Peyer's patch (tissue), 4 donors: ENCODE measurements around the gene MTA3.

Source experiments
- POLR2A ChIP-seq, 2 donors: fragments of 450-650 bp; IDR thresholded peaks; one replicate each; pipeline ENCODE4 v1.5.1; 2017; ENCODE audit warnings: antibody characterized with exemption in 2 of 2, mild to moderate bottlenecking in 2 of 2, moderate library complexity in 2 of 2
- TF ChIP-seq, protein P1 (sequence below), 6 experiments: fragments of 450-650 bp in 4 of 6; fragments of 200-600 bp in 2 of 6; sonication (generic) in 1 of 6; IDR thresholded peaks; one replicate each; pipeline ENCODE4 v1.5.1; 2017 to 2019; ENCODE audit warnings: antibody characterized with exemption in 6 of 6, mild to moderate bottlenecking in 3 of 6, moderate library complexity in 1 of 6

DNA sequence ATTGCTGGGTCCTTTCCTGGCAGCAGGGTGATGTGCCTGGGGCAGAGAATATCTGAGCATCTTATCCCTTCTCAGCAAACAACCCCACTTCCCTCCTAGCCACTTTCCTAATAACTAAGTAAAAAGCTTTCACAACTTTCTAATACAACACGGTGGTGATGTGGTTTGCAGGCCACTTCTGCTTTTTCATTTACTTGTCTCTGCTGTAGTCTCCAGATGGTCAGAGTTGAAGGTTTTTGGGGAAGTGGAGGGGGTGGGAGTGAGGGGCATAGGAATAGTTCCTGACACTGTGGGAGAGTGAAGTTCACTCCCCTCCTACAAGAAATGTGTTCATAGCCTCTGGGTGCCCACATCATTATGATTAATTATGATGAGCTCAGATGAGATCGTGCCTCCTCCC is 183.9 kb downstream of the MTA3 start:
- TF ChIP-seq, protein P1, sequence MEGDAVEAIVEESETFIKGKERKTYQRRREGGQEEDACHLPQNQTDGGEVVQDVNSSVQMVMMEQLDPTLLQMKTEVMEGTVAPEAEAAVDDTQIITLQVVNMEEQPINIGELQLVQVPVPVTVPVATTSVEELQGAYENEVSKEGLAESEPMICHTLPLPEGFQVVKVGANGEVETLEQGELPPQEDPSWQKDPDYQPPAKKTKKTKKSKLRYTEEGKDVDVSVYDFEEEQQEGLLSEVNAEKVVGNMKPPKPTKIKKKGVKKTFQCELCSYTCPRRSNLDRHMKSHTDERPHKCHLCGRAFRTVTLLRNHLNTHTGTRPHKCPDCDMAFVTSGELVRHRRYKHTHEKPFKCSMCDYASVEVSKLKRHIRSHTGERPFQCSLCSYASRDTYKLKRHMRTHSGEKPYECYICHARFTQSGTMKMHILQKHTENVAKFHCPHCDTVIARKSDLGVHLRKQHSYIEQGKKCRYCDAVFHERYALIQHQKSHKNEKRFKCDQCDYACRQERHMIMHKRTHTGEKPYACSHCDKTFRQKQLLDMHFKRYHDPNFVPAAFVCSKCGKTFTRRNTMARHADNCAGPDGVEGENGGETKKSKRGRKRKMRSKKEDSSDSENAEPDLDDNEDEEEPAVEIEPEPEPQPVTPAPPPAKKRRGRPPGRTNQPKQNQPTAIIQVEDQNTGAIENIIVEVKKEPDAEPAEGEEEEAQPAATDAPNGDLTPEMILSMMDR (IDR thresholded peaks at IDR 0.05): no peak
- no peak for TF ChIP-seq POLR2A (IDR thresholded peaks at IDR 0.05)
